Activated T-helper 1 cell treated with anti-CD3 and anti-CD28 coated beads, Interleukin-12 subunit alpha, Interleukin-12 subunit beta, Interleukin-2, Interleukin-4 antibody, amounts not matched to agents 30 ng/mL and 10 ng/mL and 1 ng/mL, durations not matched to agents 14 hours and 24 hours and 36 hours (primary cell): Measurements from ENCODE around the gene CSPG4. TPM values are rescaled to one million over a fixed set of nuclear protein-coding genes. Genes with fewer than 3 reads are reported as not detected.

Experiments used
- DNase-seq: peaks from one replicate; pipeline ENCODE4 v3.0.0; 2021; ENCODE audit warnings: low spot score
- H3K27ac Mint-ChIP-seq: one replicate; pipeline ENCODE4 v1.8.0; 2021; ENCODE audit warnings: mild to moderate bottlenecking, mixed read lengths
- H3K27me3 Mint-ChIP-seq: one replicate; pipeline ENCODE4 v1.8.0; 2022; ENCODE audit warnings: mild to moderate bottlenecking, moderate library complexity, mixed read lengths; ENCODE audit not compliant: insufficient read depth
- H3K36me3 Mint-ChIP-seq: one replicate; pipeline ENCODE4 v1.8.0; 2021; ENCODE audit warnings: low read depth, mixed read lengths
- H3K4me1 Mint-ChIP-seq: one replicate; pipeline ENCODE4 v1.8.0; 2021; ENCODE audit warnings: low read depth, mixed read lengths
- H3K4me3 Mint-ChIP-seq: one replicate; pipeline ENCODE4 v1.8.0; 2021; ENCODE audit warnings: mild to moderate bottlenecking, moderate library complexity, mixed read lengths
- H3K9me3 Mint-ChIP-seq: one replicate; pipeline ENCODE4 v1.8.0; 2021; ENCODE audit warnings: mixed read lengths
- intact Hi-C: fragments of 100-400 bp; cut with micrococcal nuclease; formaldehyde crosslinking; loops from one replicate; pipeline ENCODE4 v1.15.1; 2024
- total RNA-seq: library from RNA; stranded (reverse); gene quantifications from 2 replicates; pipeline ENCODE4 v1.2.3, GENCODE V29; 2022

CSPG4 gene
- total RNA-seq, 1 donor from 2014 or later, result not detected

DNA sequence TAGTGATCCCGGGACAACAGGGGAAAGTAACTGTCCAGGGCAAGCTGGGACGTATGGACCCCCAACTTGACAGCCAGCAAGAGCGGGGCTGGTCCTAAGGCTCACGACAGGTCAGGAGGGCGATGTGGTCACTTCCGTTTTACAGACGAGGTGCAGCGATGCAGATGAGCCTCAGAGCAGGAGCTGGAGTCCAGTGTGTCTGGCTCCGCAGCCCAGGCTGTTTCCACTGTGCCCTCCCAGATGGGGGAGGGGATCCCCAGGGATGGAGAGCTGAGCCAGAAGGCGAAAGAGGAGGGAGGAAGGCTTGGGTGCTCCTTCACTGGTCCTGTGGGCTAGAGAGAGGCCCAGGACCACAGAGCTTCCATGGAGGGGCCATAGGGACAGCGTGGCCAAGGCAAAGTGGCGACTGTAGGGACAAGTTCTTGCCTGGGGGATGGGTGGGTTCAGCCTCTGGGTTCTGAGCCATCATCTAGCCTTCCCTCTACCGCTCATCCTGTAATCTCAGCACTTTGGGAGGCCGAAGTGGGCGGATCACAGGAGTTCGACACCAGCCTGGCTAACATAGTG, 59.2 kb downstream of the CSPG4 start:
- Mint-ChIP-seq H3K4me1 (peaks cover 34% of the 10 kb centered on the region), H3K27me3 (peaks cover 3% of the 10 kb centered on the region), H3K27ac (no peak overlapping the region), H3K9me3 (no peaks in the 10 kb centered on the region), H3K36me3 (peaks cover 3% of the 10 kb centered on the region), H3K4me3 (no peak overlapping the region)
- intact Hi-C loops, result no loop called here
- DNase-seq, result no peak

DNA sequence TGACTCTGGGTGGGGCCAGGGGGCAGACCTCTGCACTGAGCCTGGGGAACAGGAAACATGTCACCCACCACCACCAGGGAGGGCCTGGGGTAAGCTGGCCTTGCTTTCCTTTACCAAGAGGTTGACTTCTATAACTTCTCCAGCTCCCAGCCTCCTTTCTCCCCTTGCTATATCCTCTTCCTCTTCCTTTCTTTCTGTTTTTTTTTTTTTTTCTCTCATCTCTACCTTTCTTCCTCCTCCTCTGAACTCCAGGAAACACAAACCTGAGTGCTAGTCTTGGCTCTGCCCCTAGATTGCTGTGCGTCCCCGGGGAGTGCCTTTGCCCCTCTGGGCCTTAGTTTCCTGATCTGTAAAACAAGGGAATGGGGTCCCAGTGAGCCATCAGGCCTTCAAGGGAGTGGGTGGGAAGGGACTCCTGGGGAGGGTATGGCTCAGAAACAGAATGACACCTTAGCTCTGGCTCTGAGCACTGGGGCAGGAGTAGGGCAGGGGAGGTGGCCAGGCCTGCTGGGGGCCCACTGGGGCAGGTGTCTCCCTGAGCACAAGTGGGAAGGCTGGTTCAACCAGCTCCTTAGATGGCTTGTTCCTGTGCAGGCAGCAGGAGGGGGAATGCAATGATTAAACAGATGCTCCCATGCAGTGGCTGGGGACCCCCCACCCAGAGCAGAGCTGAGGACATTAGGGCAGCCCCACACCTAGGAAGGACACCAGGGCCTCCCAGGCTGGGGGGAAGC, 60.7 kb downstream of the CSPG4 start:
- Mint-ChIP-seq H3K27ac (peak overlapping the region; percentile 68), H3K4me1 (peaks cover 38% of the 10 kb centered on the region), H3K4me3 (peak overlapping the region; percentile 50), H3K9me3 (no peaks in the 10 kb centered on the region), H3K27me3 (peaks cover 5% of the 10 kb centered on the region), H3K36me3 (peaks cover 3% of the 10 kb centered on the region)
- intact Hi-C loops, result no loop called here
- no peak for DNase-seq

DNA sequence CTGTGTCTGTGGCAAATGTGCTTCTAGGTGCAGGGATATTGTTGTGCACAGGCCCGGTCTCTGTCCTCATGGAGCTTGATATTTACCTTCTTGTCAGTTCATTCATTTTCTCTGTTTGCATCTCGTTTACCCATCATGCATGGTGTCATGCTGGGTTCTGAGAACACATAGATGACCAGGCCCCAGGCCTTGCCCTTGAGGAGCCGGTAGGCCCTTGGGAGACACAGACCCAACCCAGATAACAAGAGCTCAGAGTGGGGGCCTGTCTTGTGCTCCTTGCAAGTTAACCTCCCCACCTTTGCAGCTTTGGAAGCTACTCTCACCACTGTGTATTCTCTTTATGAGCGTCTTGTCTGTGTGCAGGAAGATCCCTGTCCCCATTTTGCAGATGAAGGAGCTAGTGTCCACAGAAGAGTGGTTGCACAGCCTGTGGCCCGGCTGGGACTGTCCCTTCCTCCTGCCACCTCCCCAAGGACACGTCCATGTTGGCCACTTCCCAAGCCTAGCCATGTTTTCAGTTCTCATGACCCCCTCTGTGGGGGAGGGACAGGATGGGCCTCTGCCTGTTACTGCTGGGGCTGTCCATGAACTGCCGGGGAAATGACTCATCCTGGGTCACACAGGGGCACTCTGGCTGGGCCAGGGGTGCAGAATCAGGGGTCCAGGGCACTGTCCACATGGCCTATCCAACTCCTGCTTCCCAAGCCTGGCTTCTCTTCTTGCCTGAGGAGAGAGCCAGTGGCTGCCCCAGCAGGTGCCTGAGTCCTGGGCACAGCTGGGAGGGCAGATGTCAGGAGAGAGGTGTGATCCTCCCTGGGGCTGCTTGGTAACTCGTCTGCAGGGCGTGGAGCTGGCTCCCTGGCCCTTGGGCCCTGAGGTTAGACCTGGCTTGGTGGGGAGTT, 61.5 kb downstream of the CSPG4 start:
- intact Hi-C loops, result no loop called here
- Mint-ChIP-seq H3K36me3 (peaks cover 3% of the 10 kb centered on the region), H3K27ac (peak overlapping the region; percentile 56), H3K9me3 (no peaks in the 10 kb centered on the region), H3K4me3 (peak overlapping the region; percentile 45), H3K4me1 (peaks cover 46% of the 10 kb centered on the region), H3K27me3 (peaks cover 8% of the 10 kb centered on the region)
- DNase-seq, result no peak

DNA sequence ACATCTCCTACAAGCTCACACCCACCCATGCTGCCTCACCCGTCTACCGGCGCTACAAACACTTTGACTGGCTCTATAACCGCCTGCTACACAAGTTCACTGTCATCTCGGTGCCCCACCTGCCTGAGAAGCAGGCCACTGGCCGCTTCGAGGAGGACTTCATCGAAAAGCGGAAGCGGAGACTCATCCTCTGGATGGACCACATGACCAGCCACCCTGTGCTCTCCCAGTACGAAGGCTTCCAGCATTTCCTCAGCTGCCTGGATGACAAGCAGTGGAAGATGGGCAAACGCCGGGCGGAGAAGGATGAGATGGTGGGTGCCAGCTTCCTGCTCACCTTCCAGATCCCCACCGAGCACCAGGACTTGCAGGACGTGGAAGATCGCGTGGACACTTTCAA, 62.8 kb downstream of the CSPG4 start:
- H3K27ac Mint-ChIP-seq, result peak overlapping the region; percentile 40
- intact Hi-C loops, result loop anchor here (10.0 kb wide), 2 partner anchors 1365 to 1655 kb away; partner anchors contain the start of genes PML and STOML1
- peaks cover 49% of the 10 kb centered on the region for H3K4me1 Mint-ChIP-seq
- peak overlapping the region; percentile 45 for H3K4me3 Mint-ChIP-seq
- DNase-seq, result no peak
- H3K9me3 Mint-ChIP-seq, result no peaks in the 10 kb centered on the region
- peaks cover 9% of the 10 kb centered on the region for H3K27me3 Mint-ChIP-seq
- H3K36me3 Mint-ChIP-seq, result peaks cover 3% of the 10 kb centered on the region

GRCh38 chr15:75649045-75649761, 63.4 kb downstream of the CSPG4 start:
- Mint-ChIP-seq H3K36me3 (peaks cover 3% of the 10 kb centered on the region), H3K27me3 (peaks cover 12% of the 10 kb centered on the region), H3K4me3 (peak overlapping the region; percentile 69), H3K9me3 (no peaks in the 10 kb centered on the region), H3K4me1 (peaks cover 49% of the 10 kb centered on the region), H3K27ac (no peak overlapping the region)
- intact Hi-C loops, result loop anchor here (10.0 kb wide), 2 partner anchors 1366 to 1654 kb away; partner anchors contain the start of genes PML and STOML1
- no peak for DNase-seq

GRCh38 chr15:75648156-75649000, 64.3 kb downstream of the CSPG4 start:
- intact Hi-C loops, result loop anchor here (10.0 kb wide), 2 partner anchors 1366 to 1654 kb away; partner anchors contain the start of genes PML and STOML1
- H3K36me3 Mint-ChIP-seq, result peaks cover 3% of the 10 kb centered on the region
- H3K27me3 Mint-ChIP-seq, result peaks cover 13% of the 10 kb centered on the region
- H3K9me3 Mint-ChIP-seq, result no peaks in the 10 kb centered on the region
- H3K4me3 Mint-ChIP-seq, result peak overlapping the region; percentile 82
- H3K27ac Mint-ChIP-seq, result peak overlapping the region; percentile 54
- H3K4me1 Mint-ChIP-seq, result peaks cover 49% of the 10 kb centered on the region
- DNase-seq, result no peak

DNA sequence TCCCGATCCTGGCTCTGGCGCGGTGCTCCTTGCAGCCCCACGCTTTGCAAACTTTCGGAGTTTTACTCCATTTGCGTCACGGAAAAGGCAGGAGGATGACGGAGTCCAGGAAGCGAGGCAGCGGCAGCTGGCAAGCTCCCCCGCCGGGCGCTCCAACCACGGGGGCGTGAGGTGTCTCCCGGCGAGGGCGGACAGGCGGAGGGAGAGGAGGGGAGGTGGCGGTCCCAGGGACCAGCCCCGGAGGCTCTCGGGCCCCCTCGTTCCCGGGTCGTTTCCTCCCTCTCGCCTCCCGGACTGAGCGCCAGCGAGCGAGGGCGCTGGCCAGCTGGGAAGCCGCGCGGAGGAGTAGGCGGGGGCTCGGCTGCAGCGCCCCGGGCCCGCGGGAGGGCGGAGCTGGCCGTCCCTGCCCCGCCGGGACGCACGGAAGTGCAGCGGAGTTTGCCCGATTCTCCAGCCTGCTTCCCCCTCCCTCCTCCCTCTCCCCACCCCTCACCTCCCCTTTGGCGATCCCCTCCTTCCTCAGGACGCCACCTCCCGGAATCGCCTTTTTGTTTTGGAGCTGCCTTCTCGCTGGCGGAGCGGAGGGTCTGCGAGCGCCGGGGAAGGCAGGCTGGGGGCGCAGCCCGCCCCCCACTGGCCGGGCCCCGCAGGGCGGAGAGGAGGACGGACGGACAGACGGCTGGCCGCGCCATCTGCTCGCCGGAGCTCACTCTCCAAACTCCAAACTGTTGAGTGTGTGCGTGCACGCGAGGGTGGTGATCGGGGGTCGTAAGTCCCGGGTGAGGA, 65.1 kb downstream of the CSPG4 start, which contains the start of gene SNX33:
SNX33 (plus strand) TSS at position 543 of the 786 bp plus-strand sequence. CDS start 1,191 bp downstream, outside the sequence.
- no peaks in the 10 kb centered on the region for H3K9me3 Mint-ChIP-seq
- peaks cover 49% of the 10 kb centered on the region for H3K4me1 Mint-ChIP-seq
- H3K27ac Mint-ChIP-seq, result peak within 1 kb of the TSS; percentile 88
- H3K27me3 Mint-ChIP-seq, result peaks cover 12% of the 10 kb centered on the region
- DNase-seq, result peak; percentile 52
- peak within 1 kb of the TSS; percentile 89 for H3K4me3 Mint-ChIP-seq
- intact Hi-C loops, result loop anchor here (1.0 to 10.0 kb wide), 3 partner anchors 8 to 1653 kb away; partner anchors contain the start of genes PML and STOML1
- peaks cover 3% of the 10 kb centered on the region for H3K36me3 Mint-ChIP-seq

DNA sequence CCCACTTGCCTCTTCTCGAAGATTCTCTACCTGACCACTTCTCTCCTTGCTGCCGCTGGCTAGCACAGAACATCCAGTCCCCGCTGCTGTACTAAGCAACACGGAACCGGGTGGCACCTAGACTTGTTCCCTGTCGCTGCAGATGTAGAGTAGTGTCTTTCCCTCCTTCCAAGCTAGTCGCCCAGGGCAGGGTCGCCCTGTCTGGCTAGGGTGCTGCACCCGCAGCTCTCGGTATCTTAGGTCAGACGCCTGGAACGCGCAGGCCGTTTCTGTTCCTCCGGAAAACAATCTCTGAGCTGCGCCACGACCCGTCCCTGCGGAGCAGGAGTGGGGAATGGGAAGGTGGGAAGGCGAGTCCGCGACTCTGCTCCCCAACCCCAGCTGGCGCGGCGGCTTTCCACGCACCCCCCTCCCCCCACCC, 65.7 kb downstream of the CSPG4 start:
- DNase-seq, result no peak

DNA sequence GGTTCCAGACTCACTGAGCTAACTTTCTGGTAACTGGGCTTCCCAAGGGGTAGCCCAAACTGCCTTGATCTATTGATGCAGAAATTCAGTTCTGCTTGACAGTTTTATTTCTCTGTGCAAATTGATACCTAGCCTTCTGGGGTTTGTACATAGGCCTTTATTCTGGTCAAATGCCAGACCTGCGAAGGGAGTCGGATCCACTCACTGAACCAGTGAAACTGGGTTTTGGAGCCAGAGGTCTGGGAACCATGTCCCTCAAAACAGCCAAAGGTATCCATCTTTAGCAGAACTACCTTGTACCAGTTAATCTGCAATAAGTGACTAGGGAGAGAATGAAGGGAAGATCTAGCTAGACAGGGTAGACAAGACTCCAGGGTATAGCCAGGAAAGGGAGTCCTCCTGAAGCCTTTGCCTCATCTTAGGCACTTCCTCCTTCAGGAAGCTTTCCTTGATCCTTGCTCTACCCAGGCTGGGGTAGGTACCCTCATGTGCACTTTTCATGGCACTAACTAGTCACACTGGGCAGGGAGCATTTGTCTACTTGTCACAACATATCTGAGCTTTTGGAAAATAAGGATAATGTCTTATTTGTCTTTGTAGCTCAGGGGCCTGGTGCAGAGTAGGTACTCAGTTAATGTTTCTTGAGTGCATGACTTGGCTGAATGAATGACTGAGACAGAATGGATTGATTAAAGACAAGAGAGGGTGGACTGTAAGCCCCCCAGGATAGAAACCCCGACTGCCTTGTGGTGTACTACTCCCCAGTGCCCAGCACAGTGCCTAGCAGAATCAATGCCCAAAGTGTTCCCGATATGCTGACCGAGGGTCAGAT, 66.3 kb downstream of the CSPG4 start:
- Mint-ChIP-seq H3K4me1 (peaks cover 46% of the 10 kb centered on the region), H3K36me3 (peaks cover 3% of the 10 kb centered on the region), H3K9me3 (no peaks in the 10 kb centered on the region), H3K27ac (peak overlapping the region; percentile 88), H3K4me3 (peak overlapping the region; percentile 89), H3K27me3 (peaks cover 12% of the 10 kb centered on the region)
- no peak for DNase-seq
- intact Hi-C loops, result loop anchor here (10.0 kb wide), 2 partner anchors 1368 to 1652 kb away; partner anchors contain the start of genes PML and STOML1

More for the DNA sequence above, 65.7 kb downstream of the CSPG4 start:
- intact Hi-C loops, result loop anchor here (1.0 to 10.0 kb wide), 3 partner anchors 8 to 1652 kb away; partner anchors contain the start of genes PML and STOML1
- Mint-ChIP-seq H3K27ac (peak overlapping the region; percentile 88), H3K4me1 (peaks cover 51% of the 10 kb centered on the region), H3K4me3 (peak overlapping the region; percentile 89), H3K9me3 (no peaks in the 10 kb centered on the region), H3K27me3 (peaks cover 12% of the 10 kb centered on the region), H3K36me3 (peaks cover 3% of the 10 kb centered on the region)

DNA sequence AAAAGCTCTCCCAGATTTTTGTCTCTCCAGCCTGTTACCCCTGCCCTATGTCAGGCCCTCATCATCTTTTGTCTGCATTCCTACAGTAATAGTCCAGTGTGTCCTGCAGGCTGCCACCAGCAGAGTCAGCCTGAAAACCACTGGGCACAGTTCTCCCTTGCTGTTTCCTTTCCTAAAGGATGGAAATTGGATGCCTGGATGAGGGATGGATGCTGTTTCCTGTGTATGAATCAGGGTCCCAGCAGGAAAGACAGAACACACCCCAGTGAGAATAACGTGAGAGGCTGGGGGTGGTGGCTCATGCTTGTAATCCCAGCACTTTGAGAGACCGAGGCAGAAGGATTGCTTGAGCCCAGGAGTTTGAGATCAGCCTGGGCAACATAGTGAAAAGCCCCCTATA, 68.3 kb downstream of the CSPG4 start:
- peaks cover under 1% of the 10 kb centered on the region for H3K36me3 Mint-ChIP-seq
- no peak overlapping the region for H3K27ac Mint-ChIP-seq
- no peak for DNase-seq
- no peak overlapping the region for H3K4me3 Mint-ChIP-seq
- intact Hi-C loops, result loop anchor here (10.0 kb wide), 2 partner anchors 1370 to 1650 kb away; partner anchors contain the start of genes PML and STOML1
- H3K27me3 Mint-ChIP-seq, result peaks cover 13% of the 10 kb centered on the region
- H3K4me1 Mint-ChIP-seq, result peaks cover 34% of the 10 kb centered on the region
- H3K9me3 Mint-ChIP-seq, result no peaks in the 10 kb centered on the region
